ENCODE data around the gene BCORL1. TPM values are rescaled to one million over a fixed set of nuclear protein-coding genes. Genes with fewer than 3 reads are reported as not detected.

BCORL1 gene
- total RNA-seq, 1 donor from 2014 or later, result 24.0 TPM

DNA sequence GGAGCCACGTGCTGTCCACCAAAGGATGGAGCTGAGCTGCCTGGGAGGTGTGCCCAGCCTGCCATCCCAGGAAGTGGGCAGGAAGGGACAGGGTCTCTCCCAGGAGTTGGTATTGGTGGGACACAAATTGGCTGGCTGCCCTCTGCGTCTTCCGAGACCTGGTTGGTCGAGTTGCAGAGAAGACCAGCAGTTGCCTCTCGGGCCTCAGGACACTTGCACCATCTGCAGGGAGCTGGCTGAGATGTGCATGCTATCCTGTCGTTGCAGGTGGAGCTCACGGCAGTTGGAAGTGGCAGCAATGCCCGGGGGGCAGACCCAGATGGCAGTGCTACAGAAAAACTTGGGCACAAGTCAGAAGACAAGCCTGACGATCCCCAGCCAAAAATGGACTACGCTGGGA lies 30.2 kb downstream of the BCORL1 start:
- TF ChIP-seq, protein P1, sequence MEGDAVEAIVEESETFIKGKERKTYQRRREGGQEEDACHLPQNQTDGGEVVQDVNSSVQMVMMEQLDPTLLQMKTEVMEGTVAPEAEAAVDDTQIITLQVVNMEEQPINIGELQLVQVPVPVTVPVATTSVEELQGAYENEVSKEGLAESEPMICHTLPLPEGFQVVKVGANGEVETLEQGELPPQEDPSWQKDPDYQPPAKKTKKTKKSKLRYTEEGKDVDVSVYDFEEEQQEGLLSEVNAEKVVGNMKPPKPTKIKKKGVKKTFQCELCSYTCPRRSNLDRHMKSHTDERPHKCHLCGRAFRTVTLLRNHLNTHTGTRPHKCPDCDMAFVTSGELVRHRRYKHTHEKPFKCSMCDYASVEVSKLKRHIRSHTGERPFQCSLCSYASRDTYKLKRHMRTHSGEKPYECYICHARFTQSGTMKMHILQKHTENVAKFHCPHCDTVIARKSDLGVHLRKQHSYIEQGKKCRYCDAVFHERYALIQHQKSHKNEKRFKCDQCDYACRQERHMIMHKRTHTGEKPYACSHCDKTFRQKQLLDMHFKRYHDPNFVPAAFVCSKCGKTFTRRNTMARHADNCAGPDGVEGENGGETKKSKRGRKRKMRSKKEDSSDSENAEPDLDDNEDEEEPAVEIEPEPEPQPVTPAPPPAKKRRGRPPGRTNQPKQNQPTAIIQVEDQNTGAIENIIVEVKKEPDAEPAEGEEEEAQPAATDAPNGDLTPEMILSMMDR (conservative IDR thresholded peaks at IDR 0.05), result no peak
- H3K27ac Mint-ChIP-seq, result no peak overlapping the region
- H3K4me1 Mint-ChIP-seq (ENCODE audit: unreplicated experiment), result no peaks in the 10 kb centered on the region
- H3K36me3 Mint-ChIP-seq, result peaks cover 15% of the 10 kb centered on the region
- H3K9me3 Mint-ChIP-seq, result no peaks in the 10 kb centered on the region
- no peaks in the 10 kb centered on the region for H3K27me3 Mint-ChIP-seq
- no peak overlapping the region for H3K4me3 Mint-ChIP-seq
- no peak for DNase-seq (ENCODE audit: extremely low spot score, unreplicated experiment)

DNA sequence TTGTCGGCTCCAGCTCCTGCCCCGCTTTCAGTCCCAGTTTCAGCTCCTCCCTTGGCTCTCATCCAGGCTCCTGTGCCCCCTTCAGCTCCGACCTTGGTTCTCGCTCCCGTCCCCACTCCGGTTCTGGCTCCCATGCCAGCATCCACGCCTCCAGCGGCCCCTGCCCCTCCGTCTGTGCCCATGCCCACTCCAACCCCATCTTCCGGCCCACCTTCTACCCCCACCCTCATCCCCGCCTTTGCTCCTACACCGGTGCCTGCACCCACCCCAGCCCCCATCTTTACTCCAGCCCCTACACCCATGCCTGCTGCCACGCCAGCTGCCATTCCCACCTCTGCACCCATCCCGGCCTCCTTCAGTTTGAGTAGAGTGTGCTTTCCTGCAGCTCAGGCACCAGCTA lies 31.2 kb downstream of the BCORL1 start:
- no peak overlapping the region for H3K4me3 Mint-ChIP-seq
- H3K4me1 Mint-ChIP-seq (ENCODE audit: unreplicated experiment), result no peaks in the 10 kb centered on the region
- no peaks in the 10 kb centered on the region for H3K27me3 Mint-ChIP-seq
- peaks cover 15% of the 10 kb centered on the region for H3K36me3 Mint-ChIP-seq
- DNase-seq (ENCODE audit: extremely low spot score, unreplicated experiment), result no peak
- TF ChIP-seq, protein P1 (conservative IDR thresholded peaks at IDR 0.05), result no peak
- no peak overlapping the region for H3K27ac Mint-ChIP-seq
- no peaks in the 10 kb centered on the region for H3K9me3 Mint-ChIP-seq

DNA sequence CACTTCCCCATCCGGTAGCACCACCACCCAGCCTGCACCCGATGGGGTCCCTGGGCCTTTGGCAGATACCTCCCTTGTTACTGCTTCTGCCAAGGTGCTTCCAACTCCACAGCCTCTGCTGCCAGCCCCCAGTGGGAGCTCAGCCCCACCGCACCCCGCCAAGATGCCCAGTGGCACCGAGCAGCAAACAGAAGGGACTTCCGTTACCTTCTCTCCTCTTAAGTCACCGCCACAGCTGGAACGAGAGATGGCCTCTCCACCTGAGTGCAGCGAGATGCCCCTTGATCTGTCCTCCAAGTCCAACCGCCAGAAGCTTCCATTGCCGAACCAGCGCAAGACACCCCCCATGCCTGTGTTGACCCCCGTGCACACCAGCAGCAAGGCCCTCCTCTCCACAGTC lies 31.9 kb downstream of the BCORL1 start:
- Mint-ChIP-seq H3K27me3 (no peaks in the 10 kb centered on the region), H3K9me3 (no peaks in the 10 kb centered on the region), H3K4me3 (no peak overlapping the region), H3K27ac (no peak overlapping the region), H3K4me1 (ENCODE audit: unreplicated experiment) (no peaks in the 10 kb centered on the region), H3K36me3 (peaks cover 15% of the 10 kb centered on the region)
- no peak for DNase-seq (ENCODE audit: extremely low spot score, unreplicated experiment)
- TF ChIP-seq, protein P1 (conservative IDR thresholded peaks at IDR 0.05), result no peak

DNA sequence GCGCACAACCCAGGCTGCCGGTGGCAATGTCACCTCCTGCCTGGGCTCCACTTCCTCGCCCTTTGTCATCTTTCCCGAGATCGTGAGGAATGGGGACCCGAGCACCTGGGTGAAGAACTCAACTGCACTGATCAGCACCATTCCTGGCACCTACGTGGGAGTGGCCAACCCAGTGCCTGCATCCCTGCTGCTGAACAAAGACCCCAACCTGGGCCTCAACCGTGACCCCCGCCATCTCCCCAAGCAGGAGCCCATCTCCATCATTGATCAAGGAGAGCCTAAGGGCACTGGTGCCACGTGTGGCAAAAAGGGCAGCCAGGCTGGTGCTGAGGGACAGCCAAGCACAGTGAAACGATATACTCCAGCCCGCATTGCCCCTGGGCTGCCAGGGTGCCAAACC lies 32.3 kb downstream of the BCORL1 start:
- Mint-ChIP-seq H3K9me3 (no peaks in the 10 kb centered on the region), H3K36me3 (peaks cover 15% of the 10 kb centered on the region)
- no peak for DNase-seq (ENCODE audit: extremely low spot score, unreplicated experiment)

DNA sequence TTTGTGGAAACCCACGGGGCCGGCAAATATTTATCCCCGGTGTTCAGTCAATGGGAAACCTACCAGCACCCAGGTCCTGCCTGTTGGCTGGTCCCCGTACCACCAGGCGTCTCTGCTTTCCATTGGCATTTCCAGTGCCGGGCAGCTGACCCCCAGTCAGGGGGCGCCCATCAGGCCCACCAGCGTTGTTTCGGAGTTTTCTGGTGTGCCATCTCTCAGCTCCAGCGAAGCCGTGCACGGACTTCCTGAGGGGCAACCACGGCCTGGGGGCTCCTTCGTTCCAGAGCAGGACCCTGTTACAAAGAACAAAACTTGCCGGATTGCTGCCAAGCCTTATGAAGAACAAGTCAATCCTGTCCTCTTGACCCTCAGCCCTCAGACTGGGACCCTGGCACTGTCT lies 32.7 kb downstream of the BCORL1 start:
- H3K27me3 Mint-ChIP-seq, result no peaks in the 10 kb centered on the region
- no peak for DNase-seq (ENCODE audit: extremely low spot score, unreplicated experiment)
- H3K4me3 Mint-ChIP-seq, result no peak overlapping the region
- no peaks in the 10 kb centered on the region for H3K4me1 Mint-ChIP-seq (ENCODE audit: unreplicated experiment)
- peaks cover 15% of the 10 kb centered on the region for H3K36me3 Mint-ChIP-seq
- H3K9me3 Mint-ChIP-seq, result no peaks in the 10 kb centered on the region
- TF ChIP-seq, protein P1 (conservative IDR thresholded peaks at IDR 0.05), result no peak
- H3K27ac Mint-ChIP-seq, result no peak overlapping the region

More for the DNA sequence above, 32.3 kb downstream of the BCORL1 start:
- Mint-ChIP-seq H3K27me3 (no peaks in the 10 kb centered on the region), H3K4me1 (ENCODE audit: unreplicated experiment) (no peaks in the 10 kb centered on the region), H3K4me3 (no peak overlapping the region), H3K27ac (no peak overlapping the region)
- TF ChIP-seq, protein P1 (conservative IDR thresholded peaks at IDR 0.05), result no peak

DNA sequence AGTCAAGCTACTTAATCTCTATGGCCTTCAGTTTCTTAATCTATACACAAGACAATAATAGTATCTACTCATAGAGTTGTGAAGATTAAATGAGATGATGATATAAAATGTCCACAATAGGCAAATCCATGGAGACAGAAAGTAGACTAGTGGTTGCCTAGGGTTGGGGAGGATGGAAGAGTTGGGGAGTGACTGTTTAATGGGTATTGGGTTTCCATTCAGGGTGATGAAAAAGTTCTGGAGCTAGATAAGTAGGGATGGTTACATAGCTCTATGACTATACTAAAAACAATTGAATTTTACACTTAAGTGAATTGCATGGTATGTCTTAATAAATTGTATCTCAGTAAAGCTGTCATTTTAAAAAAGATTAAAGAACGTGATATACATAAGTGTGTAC lies 35.7 kb downstream of the BCORL1 start:
- Mint-ChIP-seq H3K27me3 (no peaks in the 10 kb centered on the region), H3K4me3 (no peak overlapping the region), H3K27ac (no peak overlapping the region), H3K4me1 (ENCODE audit: unreplicated experiment) (no peaks in the 10 kb centered on the region), H3K36me3 (peaks cover 15% of the 10 kb centered on the region), H3K9me3 (no peaks in the 10 kb centered on the region)
- DNase-seq (ENCODE audit: extremely low spot score, unreplicated experiment), result no peak
- TF ChIP-seq, protein P1 (conservative IDR thresholded peaks at IDR 0.05), result no peak

Measured in type B pancreatic cell (in vitro differentiated cells).